ENCODE data around the gene ATP8A1. TPM values are rescaled to one million over a fixed set of nuclear protein-coding genes. Genes with fewer than 3 reads are reported as not detected.

The ATP8A1 gene
- total and polyA plus RNA-seq, 2 donors from 2014 or later: 4.6 to 27.4 TPM

DNA sequence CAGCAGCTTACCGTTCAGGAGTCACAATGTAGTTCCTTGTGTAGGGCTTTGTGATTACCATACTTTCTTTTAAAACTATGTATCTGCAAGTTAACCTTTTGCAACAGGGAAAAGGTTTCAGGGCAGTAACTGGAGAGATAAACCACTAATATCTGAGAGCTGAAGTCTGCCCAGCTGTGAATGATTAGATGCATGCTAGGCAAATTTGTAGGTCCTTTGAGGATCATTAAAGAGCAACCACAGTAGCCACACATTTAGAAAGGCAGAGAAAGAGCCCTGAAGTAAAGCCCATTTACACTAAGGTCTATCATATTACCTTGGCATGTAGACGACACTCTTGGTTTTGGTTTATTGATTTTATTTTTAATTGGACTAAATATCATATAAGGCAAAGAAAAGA is 60.0 kb downstream of the ATP8A1 start:
- DNase-seq (no peak), FAIRE-seq (no peak)
- Histone ChIP-seq H3K36me3 (ENCODE audit: control insufficient read depth in 2 of 3, insufficient read depth in 3 of 3, low read length in 3 of 3) (no peaks in the 10 kb centered on the region), H3K9me3 (ENCODE audit: control insufficient read depth in 2 of 3, insufficient read depth in 1 of 3, low read length in 3 of 3) (no peaks in the 10 kb centered on the region), H3K27me3 (ENCODE audit: control insufficient read depth, insufficient read depth, low read length) (no peaks in the 10 kb centered on the region), H3K27ac (ENCODE audit: low read depth in 2 of 2, low read length in 2 of 2) (no peak overlapping the region), H3K4me1 (ENCODE audit: control insufficient read depth in 2 of 3, insufficient read depth in 2 of 3, low read depth in 1 of 3, low read length in 3 of 3) (no peaks in the 10 kb centered on the region), H3K4me3 (ENCODE audit: low read length in 3 of 3) (no peak overlapping the region), H3K9ac (ENCODE audit: low read length in 3 of 3) (no peak overlapping the region)
- intact Hi-C loops (cut with DNase I): no loop called here
- TF ChIP-seq, protein P1, sequence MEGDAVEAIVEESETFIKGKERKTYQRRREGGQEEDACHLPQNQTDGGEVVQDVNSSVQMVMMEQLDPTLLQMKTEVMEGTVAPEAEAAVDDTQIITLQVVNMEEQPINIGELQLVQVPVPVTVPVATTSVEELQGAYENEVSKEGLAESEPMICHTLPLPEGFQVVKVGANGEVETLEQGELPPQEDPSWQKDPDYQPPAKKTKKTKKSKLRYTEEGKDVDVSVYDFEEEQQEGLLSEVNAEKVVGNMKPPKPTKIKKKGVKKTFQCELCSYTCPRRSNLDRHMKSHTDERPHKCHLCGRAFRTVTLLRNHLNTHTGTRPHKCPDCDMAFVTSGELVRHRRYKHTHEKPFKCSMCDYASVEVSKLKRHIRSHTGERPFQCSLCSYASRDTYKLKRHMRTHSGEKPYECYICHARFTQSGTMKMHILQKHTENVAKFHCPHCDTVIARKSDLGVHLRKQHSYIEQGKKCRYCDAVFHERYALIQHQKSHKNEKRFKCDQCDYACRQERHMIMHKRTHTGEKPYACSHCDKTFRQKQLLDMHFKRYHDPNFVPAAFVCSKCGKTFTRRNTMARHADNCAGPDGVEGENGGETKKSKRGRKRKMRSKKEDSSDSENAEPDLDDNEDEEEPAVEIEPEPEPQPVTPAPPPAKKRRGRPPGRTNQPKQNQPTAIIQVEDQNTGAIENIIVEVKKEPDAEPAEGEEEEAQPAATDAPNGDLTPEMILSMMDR (IDR thresholded peaks at IDR 0.05; ENCODE audit: borderline replicate concordance, extremely low read depth, insufficient read depth): no peak

DNA sequence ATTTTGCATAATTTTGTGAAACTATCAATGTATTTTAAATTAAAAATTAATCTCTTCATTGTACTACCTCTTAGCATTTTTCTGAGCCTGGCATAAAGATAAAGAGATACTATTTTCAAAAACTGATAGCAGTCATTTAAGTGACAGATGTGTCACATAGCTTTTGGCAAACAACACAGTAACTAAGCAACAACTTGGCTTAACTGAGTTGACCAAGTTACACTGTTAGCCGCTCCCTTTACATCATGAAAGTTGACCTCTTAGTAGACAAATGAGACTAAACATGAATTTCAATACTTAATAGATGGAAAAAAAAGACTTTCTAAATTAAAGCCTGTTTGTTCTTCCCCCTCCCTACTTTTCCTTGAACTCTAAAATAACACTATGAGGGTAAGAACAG is 62.0 kb downstream of the ATP8A1 start:
- intact Hi-C loops (cut with DNase I): no loop called here
- Histone ChIP-seq H3K9ac (ENCODE audit: low read length in 3 of 3) (no peak overlapping the region), H3K27me3 (ENCODE audit: control insufficient read depth, insufficient read depth, low read length) (no peaks in the 10 kb centered on the region), H3K36me3 (ENCODE audit: control insufficient read depth in 2 of 3, insufficient read depth in 3 of 3, low read length in 3 of 3) (no peaks in the 10 kb centered on the region), H3K9me3 (ENCODE audit: control insufficient read depth in 2 of 3, insufficient read depth in 1 of 3, low read length in 3 of 3) (no peaks in the 10 kb centered on the region), H3K27ac (ENCODE audit: low read depth in 2 of 2, low read length in 2 of 2) (no peak overlapping the region), H3K4me1 (ENCODE audit: control insufficient read depth in 2 of 3, insufficient read depth in 2 of 3, low read depth in 1 of 3, low read length in 3 of 3) (no peaks in the 10 kb centered on the region), H3K4me3 (ENCODE audit: low read length in 3 of 3) (no peak overlapping the region)
- DNase-seq (no peak), FAIRE-seq (no peak)
- TF ChIP-seq, protein P1 (IDR thresholded peaks at IDR 0.05; ENCODE audit: borderline replicate concordance, extremely low read depth, insufficient read depth): no peak

DNA sequence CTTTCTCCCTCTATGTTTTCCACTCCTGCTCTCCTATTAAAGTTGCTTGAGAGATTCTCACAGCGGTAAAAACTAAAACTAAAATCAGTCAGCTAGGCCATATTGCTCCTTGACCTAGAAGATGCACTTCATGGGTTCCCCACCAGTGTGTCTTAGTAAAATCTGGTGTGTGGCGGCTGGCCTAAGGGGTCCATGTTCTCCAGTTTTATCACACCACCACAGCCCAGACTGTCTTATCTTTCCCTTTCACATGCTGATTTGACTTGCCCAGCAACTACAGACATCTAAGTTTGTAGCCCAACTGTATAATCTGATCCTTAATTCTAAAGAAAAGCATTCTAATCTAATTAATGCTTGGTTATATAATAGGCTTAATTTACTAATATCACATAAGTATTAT is 68.0 kb downstream of the ATP8A1 start:
- no peak for FAIRE-seq

More for the DNA sequence above, 68.0 kb downstream of the ATP8A1 start:
- DNase-seq: no peak
- Histone ChIP-seq H3K4me1 (ENCODE audit: control insufficient read depth in 2 of 3, insufficient read depth in 2 of 3, low read depth in 1 of 3, low read length in 3 of 3) (no peaks in the 10 kb centered on the region), H3K9me3 (ENCODE audit: control insufficient read depth in 2 of 3, insufficient read depth in 1 of 3, low read length in 3 of 3) (no peaks in the 10 kb centered on the region), H3K36me3 (ENCODE audit: control insufficient read depth in 2 of 3, insufficient read depth in 3 of 3, low read length in 3 of 3) (no peaks in the 10 kb centered on the region), H3K9ac (ENCODE audit: low read length in 3 of 3) (no peak overlapping the region), H3K4me3 (ENCODE audit: low read length in 3 of 3) (no peak overlapping the region), H3K27me3 (ENCODE audit: control insufficient read depth, insufficient read depth, low read length) (no peaks in the 10 kb centered on the region), H3K27ac (ENCODE audit: low read depth in 2 of 2, low read length in 2 of 2) (no peak overlapping the region)
- intact Hi-C loops (cut with DNase I): no loop called here
- TF ChIP-seq, protein P1 (IDR thresholded peaks at IDR 0.05; ENCODE audit: borderline replicate concordance, extremely low read depth, insufficient read depth): no peak
